Glutamatergic neuron (in vitro differentiated cells): ENCODE results near the gene CLEC4F. TPM values are rescaled to one million over a fixed set of nuclear protein-coding genes. Genes with fewer than 3 reads are reported as not detected.
A peak's percentile ranks its signal among the peaks of the same experiment; 100 is the strongest.

Source experiments
- DNase-seq: peaks from one replicate; pipeline ENCODE4 v3.0.0; 2022
- H3K27ac Mint-ChIP-seq: one replicate; pipeline ENCODE4 v1.8.0; 2020; ENCODE audit warnings: mild to moderate bottlenecking, mixed read lengths, inconsistent platforms; ENCODE audit not compliant: unreplicated experiment
- H3K27me3 Mint-ChIP-seq: one replicate; pipeline ENCODE4 v1.8.0; 2020; ENCODE audit warnings: mild to moderate bottlenecking, moderate library complexity, mixed read lengths, inconsistent platforms; ENCODE audit not compliant: unreplicated experiment
- H3K36me3 Mint-ChIP-seq: one replicate; pipeline ENCODE4 v1.8.0; 2020; ENCODE audit warnings: mild to moderate bottlenecking, mixed read lengths, inconsistent platforms; ENCODE audit not compliant: unreplicated experiment
- H3K4me1 Mint-ChIP-seq: one replicate; pipeline ENCODE4 v1.8.0; 2020; ENCODE audit warnings: mild to moderate bottlenecking, low read depth, mixed read lengths, inconsistent platforms; ENCODE audit not compliant: unreplicated experiment
- H3K4me3 Mint-ChIP-seq: one replicate; pipeline ENCODE4 v1.8.0; 2020; ENCODE audit warnings: mild to moderate bottlenecking, mixed read lengths, inconsistent platforms; ENCODE audit not compliant: unreplicated experiment
- H3K9me3 Mint-ChIP-seq: one replicate; pipeline ENCODE4 v1.8.0; 2020; ENCODE audit warnings: mild to moderate bottlenecking, moderate library complexity, mixed read lengths, inconsistent platforms; ENCODE audit not compliant: unreplicated experiment
- CTCF ChIP-seq: fragments of 200-600 bp; sonication (generic); IDR thresholded peaks from one replicate; pipeline ENCODE4 v1.5.0; 2021; ENCODE audit not compliant: partially characterized antibody, unreplicated experiment
- total RNA-seq: library from RNA; stranded (reverse); fragmentation: NEBNext Ultra II Directional; extraction: Animal tissue kit (Norgen Biotek cat#: 25700); gene quantifications from one replicate; pipeline ENCODE4 v1.2.1, GENCODE V29; 2021; ENCODE audit not compliant: unreplicated experiment

Gene CLEC4F
- total RNA-seq, 1 donor from 2014 or later = 0.66 TPM

GRCh38 chr2:70827388-70827787, 7.0 kb upstream of the CLEC4F start:
- peaks cover 4% of the 10 kb centered on the region for H3K4me1 Mint-ChIP-seq
- no peak for DNase-seq
- H3K4me3 Mint-ChIP-seq = no peak overlapping the region
- peaks cover 12% of the 10 kb centered on the region for H3K36me3 Mint-ChIP-seq
- H3K27ac Mint-ChIP-seq = no peak overlapping the region
- H3K27me3 Mint-ChIP-seq = peaks cover 11% of the 10 kb centered on the region
- peaks cover 1% of the 10 kb centered on the region for H3K9me3 Mint-ChIP-seq
- TF ChIP-seq CTCF = no peak

- TF ChIP-seq CTCF = no peak
- Mint-ChIP-seq H3K4me1 (peaks cover 4% of the 10 kb centered on the region), H3K36me3 (peaks cover 12% of the 10 kb centered on the region), H3K27me3 (peaks cover 11% of the 10 kb centered on the region), H3K27ac (peak overlapping the region; percentile 2), H3K4me3 (no peak overlapping the region), H3K9me3 (peaks cover 1% of the 10 kb centered on the region)
- no peak for DNase-seq
Observed at GRCh38 chr2:70826696-70827350, 6.4 kb upstream of the CLEC4F start.

- no peak overlapping the region for H3K27ac Mint-ChIP-seq
- H3K27me3 Mint-ChIP-seq = peaks cover 4% of the 10 kb centered on the region
- H3K4me1 Mint-ChIP-seq = peaks cover 4% of the 10 kb centered on the region
- H3K36me3 Mint-ChIP-seq = peaks cover 13% of the 10 kb centered on the region
- H3K9me3 Mint-ChIP-seq = peaks cover 1% of the 10 kb centered on the region
- DNase-seq = no peak
- no peak overlapping the region for H3K4me3 Mint-ChIP-seq
- no peak for TF ChIP-seq CTCF
Observed at GRCh38 chr2:70823249-70823648, 2.9 kb upstream of the CLEC4F start.

- Mint-ChIP-seq H3K4me1 (peaks cover 4% of the 10 kb centered on the region), H3K4me3 (no peak overlapping the region), H3K9me3 (peaks cover 1% of the 10 kb centered on the region), H3K27ac (no peak overlapping the region), H3K36me3 (peaks cover 13% of the 10 kb centered on the region), H3K27me3 (peaks cover 6% of the 10 kb centered on the region)
- no peak for DNase-seq
- TF ChIP-seq CTCF = no peak
Observed at GRCh38 chr2:70822843-70823242, 2.4 kb upstream of the CLEC4F start.

GRCh38 chr2:70817284-70817954, 3.0 kb downstream of the CLEC4F start:
- no peaks in the 10 kb centered on the region for H3K4me1 Mint-ChIP-seq
- H3K36me3 Mint-ChIP-seq = peaks cover 6% of the 10 kb centered on the region
- H3K27ac Mint-ChIP-seq = no peak overlapping the region
- H3K4me3 Mint-ChIP-seq = no peak overlapping the region
- TF ChIP-seq CTCF = no peak
- H3K27me3 Mint-ChIP-seq = peaks cover 2% of the 10 kb centered on the region
- no peaks in the 10 kb centered on the region for H3K9me3 Mint-ChIP-seq
- no peak for DNase-seq
